HG03442 (cell line): Measurements from ENCODE around the gene HOXD4.

Source experiments
- ATAC-seq: cut with Tn5 transposase; IDR thresholded peaks from one replicate; pipeline ENCODE4 v1.9.1; 2021; ENCODE audit warnings: mild to moderate bottlenecking, moderate library complexity; ENCODE audit not compliant: unreplicated experiment

The HOXD4 gene

DNA sequence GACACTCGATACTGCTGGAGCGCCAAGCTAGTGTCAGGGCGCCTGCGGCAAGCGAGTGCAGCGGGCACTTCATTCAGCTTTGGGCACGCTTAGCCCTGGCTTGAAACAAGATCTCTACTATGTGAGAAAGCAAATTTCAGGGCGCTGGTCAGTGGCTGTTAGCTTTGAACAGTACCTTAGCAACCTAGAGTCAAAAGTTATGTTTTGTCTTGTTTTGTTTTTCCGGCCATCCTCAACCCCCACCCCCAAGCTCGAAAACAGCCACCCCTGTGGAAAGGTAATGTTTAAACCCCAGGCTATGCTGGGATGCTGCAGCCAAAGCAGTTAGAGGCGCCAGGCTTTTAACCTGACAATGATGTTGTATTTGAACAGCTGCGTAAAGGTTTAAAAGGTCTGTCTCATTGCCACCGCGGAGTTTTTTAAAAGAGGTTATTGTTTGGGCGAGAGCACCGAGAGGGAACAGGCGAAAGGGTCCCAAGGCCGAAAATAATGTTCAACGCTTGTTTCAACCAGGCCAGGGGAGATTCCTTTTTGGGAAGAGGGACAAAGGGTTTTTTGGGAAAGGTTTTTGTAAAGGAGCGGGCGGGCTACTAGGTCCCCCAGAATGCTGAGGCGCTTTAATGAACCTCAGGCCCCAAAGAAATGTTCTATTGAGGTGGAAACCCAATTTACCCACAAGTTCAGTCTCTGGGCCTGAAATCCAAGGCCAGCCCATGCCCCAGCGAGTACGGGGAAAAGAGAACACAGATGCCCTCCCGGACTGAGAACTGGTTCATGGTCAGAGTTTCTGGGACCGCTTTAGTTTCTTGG is 37.0 kb upstream of the HOXD4 start:
- no peak for ATAC-seq

DNA sequence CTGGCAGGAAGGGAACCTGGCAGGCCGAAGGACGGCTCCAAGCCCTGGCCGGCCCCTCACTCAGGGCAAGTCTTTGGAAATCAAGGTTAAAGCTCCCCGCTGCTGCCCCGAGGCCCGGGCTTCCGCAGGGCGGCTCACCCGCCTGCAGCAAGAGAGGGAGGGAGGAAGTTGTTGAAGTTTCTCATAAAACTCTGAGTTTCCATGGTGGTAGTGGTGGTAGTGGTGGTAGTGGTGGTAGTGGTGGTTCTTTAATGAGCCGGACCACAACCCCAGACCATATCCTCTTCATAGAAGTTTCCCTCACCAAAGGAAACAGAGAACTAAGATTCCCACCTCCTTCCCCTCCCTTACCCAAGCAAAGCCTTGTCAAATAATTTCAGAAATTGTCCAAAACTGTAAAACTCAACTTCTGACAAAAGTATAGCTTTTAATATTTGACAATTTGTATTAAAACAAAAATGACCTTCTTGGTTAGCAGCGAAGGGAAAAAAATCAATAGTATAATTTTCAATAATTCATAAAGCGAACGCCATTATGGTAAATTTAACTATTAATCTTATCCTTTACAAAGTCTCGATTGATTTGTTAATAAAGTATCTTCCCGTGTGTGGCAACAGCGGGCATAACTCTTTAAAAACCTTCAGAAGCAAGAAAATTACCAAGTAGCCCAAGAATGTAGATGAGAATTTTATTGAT is 36.3 kb upstream of the HOXD4 start:
- no peak for ATAC-seq

DNA sequence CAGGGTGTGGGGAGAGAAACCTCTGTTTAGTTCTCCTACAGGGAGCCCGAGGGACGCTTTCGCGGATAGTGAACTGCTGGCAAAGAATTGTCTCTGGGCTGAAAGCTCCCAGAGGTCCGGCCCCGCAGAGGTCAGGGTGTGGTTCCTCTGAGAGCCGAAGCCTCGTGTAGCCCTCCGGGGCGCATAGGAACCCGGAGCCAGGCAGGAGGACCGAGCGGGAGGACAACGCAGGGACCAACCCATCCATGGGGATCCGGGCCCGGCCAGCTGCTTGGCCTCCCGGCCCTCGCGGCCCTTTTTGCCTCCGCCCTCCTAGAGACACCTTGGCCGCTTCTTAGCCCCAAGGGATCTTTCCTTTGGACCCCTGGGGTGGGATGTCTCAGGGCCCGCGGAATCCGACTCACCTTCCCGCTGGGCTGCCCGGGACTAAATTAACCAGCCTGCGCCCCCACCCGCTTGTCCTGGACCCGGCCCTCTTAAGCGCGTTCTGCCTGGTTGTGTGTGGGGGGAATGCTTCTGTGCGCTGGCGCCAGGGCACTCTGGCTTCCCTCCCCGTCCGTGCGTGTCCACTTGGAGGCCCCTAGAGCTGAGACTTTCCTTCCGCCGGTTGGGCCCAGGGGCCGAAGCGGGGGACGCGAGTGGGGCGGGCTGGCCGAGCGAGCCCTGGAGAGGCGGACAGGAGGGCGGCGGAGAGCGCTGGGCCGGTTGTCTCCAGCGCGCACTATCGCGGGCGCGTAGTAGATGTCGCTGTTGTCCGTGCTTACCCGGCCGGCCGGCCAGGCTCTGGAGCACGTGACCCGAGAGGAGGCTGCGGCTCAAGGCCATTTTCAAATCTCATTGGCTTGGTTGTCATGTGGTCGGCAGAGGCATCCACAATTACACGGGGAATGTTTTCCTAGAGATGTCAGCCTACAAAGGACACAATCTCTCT is 35.2 kb upstream of the HOXD4 start, which contains the start of gene HOXD10:
Gene HOXD10 (plus strand): TSS at position 896 of the 931 bp plus-strand sequence. CDS start 56 bp downstream, outside the sequence.
- no peak for ATAC-seq

DNA sequence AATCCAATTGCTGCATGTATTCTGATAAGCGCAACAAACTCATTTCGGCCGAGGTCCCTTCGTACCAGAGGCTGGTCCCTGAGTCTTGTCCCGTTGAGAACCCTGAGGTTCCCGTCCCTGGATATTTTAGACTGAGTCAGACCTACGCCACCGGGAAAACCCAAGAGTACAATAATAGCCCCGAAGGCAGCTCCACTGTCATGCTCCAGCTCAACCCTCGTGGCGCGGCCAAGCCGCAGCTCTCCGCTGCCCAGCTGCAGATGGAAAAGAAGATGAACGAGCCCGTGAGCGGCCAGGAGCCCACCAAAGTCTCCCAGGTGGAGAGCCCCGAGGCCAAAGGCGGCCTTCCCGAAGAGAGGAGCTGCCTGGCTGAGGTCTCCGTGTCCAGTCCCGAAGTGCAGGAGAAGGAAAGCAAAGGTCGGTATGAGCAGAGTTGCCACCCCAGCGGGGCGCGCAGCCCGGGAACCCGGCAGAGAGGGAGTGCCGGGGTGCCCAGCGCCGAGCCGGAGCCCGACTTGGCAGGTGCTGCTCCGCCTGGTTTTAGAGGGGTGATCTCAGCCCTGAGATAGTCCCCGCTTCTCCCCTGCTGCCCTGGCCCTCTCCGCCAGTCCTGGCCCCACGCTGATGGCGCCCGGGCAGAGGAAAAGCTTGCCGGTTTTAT is 34.1 kb upstream of the HOXD4 start:
- ATAC-seq, result no peak

DNA sequence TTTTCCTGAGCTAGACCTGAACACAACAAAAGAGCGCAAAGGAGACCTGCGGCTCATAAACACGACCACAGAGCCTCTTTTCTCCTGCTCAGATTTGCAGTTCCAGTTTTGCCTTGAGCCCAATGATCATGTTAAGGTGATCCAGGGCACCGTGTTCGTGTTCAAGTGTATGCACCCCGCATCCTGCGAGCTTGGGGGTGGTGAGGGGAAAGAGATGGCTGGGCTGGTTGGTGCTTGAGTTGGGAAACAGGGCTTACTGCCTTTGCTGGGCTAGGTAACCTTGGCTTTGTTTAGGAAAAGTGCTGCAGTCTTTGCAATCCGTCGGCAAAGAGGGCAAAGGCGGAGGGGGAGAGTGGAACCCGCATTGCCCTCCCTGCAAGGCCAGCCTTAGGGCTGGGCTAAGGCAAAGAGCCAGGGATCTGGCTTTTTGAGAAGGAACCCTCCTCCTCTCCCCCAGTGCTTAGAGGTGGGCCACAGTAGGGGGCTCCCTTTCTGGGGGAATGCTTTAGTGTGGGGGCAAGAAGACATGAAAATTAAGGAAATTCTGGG is 33.5 kb upstream of the HOXD4 start:
- ATAC-seq, result no peak

DNA sequence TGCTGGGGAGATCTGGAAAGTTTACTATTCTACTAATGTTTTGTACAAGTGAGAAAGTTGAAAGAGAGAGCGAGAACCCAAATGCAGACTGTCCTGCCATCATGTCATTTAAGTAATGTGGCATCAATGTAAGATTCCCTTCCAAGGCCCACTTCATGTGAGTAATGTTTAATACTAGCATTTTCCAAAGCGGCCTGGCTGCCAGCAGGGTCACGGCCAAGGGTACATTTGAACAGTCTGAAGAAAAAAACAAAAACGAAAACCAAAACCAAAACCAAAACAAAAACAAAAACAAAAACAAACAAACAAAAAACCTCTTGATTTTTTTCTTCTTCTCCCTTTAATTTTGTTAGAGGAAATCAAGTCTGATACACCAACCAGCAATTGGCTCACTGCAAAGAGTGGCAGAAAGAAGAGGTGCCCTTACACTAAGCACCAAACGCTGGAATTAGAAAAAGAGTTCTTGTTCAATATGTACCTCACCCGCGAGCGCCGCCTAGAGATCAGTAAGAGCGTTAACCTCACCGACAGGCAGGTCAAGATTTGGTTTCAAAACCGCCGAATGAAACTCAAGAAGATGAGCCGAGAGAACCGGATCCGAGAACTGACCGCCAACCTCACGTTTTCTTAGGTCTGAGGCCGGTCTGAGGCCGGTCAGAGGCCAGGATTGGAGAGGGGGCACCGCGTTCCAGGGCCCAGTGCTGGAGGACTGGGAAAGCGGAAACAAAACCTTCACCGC is 32.6 kb upstream of the HOXD4 start:
- no peak for ATAC-seq

DNA sequence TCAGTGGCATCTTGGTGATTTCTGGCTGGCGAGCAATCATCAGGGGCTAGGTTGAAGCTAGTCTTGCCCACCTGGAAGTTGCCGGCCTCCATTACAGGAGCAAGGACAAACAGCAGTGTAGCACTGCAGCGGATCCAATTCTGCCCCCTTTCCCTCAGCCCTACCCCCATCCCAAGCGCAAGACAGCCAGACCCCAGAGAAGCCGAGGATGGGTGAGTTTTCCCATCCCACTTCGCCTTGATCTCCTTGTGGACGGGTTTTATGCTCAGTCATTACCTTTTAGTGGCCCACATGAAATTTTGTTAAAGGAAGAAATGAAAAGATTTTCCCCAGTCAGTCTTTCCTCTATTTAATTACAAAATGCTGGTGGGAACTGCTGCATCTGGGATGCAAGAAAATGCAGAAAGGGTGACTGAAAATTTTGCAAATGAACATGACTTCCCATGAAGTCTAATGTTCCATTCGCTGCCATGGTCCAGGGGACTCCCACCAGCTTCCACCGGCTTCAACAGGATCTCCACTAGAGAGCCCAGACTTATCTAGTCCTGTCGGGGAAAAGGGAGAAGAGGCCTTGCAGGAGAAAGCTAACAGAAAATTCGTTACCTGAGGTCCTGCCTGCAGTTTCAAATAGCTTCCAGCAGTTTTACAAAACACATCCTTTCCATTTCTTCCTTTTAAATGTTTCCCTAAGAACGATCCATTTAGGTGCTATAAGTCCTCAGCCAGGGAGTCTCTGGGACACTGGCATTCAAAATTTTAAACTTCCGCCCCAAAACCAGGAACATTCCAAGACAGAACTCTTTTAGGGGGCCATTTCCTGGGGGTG is 30.8 kb upstream of the HOXD4 start:
- no peak for ATAC-seq

DNA sequence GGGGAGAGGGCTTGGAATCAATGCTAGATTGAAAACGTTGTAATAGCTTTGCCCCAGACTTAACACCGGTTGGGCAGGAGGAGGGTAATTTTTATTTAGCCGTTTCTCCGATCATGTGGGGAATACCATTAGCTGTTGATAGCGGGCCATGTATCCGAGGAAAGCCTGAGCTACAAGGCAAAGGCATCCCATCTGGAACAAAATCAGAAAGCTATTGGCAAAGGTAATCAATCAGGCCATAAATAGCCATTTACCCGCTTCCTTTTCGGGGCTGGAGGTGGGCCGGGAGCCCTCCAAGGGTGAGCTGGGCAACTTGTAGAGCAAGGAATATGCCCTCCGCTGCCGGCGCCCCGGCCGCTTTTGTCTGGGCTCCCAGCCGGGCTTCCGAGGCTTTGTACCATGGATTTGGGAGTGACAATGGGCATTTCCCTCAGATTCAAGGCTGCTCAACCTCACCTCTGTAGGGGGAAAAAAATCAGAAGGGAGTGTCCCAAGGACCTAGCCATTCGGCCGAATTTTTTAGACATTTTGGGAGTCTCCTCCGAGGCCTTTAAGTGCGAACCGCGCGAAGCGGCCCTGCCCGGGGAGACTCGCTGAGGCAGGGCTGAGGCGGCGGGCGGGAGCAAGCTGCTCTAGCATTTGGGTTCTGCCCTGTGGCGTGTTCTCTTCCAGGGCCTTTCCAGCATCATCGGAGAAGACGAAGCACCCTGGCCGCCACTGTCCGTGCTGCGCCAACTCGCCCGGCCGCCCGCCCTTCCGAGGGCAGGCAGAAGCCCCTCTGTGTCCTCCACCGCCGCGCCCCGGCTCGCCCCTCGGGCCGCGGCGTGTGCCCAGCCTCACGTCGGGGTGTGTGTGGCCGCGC is 29.9 kb upstream of the HOXD4 start:
- no peak for ATAC-seq

DNA sequence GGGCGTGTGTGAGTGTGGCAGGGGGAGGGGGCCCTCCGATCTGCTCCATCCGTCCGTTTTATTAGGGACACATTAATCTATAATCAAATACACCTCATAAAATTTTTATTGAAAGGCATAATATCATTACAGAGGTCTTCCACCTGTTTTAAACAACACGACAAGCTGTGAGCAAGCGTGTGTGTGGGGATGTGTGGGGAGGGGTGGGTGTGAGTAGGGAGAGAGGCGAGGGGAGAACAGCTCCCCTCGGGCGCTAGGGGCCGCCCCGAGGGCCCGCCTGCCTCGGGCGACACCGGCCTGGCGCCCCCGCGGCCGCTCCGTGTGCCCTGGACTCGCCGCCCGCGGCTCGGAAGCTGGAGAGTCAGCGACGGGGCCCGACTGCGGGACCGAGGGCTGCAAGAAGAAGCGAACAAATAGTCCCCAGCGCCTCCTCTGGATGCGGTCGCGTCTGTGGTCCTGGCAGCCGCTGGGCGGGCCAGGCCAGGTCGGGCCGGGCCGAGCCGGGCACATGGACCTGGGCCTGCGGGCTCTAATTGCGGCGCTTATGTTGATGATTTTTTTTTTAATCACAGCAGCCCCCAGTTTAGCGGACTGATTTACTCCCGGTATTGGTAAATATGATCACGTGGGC is 29.2 kb upstream of the HOXD4 start:
- ATAC-seq, result no peak

DNA sequence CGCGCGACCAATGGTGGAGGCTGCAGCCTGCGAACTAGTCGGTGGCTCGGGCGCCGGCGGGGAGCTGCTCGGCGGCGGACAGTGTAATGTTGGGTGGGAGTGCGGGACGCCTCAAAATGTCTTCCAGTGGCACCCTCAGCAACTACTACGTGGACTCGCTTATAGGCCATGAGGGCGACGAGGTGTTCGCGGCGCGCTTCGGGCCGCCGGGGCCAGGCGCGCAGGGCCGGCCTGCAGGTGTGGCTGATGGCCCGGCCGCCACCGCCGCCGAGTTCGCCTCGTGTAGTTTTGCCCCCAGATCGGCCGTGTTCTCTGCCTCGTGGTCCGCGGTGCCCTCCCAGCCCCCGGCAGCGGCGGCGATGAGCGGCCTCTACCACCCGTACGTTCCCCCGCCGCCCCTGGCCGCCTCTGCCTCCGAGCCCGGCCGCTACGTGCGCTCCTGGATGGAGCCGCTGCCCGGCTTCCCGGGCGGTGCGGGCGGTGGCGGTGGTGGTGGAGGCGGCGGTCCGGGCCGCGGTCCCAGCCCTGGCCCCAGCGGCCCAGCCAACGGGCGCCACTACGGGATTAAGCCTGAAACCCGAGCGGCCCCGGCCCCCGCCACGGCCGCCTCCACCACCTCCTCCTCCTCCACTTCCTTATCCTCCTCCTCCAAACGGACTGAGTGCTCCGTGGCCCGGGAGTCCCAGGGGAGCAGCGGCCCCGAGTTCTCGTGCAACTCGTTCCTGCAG is 28.5 kb upstream of the HOXD4 start, which contains the start of gene HOXD9:
Gene HOXD9 (plus strand): TSS at position 37 of the 728 bp plus-strand sequence. CDS start 50 bp downstream, at position 87.
- ATAC-seq, result no peak

DNA sequence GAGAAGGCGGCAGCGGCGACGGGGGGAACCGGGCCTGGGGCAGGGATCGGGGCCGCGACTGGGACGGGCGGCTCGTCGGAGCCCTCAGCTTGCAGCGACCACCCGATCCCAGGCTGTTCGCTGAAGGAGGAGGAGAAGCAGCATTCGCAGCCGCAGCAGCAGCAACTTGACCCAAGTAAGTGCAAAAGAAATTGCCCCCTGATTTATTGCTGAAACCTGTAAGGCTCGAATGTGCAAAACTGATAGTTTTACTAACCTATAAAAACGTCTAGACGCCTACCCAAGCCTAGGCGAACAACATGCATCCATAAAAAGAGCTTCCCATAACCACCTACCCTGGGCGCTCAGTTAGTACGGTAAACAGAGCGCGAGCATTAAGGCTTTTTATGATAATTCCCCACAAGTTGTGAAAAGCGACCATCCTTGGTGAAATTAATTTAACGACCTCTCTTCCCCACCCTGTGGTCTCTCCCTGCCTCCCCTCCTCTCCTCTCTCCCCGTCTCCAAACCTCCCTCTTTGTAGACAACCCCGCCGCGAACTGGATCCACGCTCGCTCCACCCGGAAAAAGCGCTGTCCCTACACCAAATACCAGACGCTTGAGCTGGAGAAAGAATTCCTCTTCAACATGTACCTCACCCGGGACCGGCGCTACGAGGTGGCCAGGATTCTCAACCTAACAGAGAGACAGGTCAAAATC is 27.8 kb upstream of the HOXD4 start:
- no peak for ATAC-seq

DNA sequence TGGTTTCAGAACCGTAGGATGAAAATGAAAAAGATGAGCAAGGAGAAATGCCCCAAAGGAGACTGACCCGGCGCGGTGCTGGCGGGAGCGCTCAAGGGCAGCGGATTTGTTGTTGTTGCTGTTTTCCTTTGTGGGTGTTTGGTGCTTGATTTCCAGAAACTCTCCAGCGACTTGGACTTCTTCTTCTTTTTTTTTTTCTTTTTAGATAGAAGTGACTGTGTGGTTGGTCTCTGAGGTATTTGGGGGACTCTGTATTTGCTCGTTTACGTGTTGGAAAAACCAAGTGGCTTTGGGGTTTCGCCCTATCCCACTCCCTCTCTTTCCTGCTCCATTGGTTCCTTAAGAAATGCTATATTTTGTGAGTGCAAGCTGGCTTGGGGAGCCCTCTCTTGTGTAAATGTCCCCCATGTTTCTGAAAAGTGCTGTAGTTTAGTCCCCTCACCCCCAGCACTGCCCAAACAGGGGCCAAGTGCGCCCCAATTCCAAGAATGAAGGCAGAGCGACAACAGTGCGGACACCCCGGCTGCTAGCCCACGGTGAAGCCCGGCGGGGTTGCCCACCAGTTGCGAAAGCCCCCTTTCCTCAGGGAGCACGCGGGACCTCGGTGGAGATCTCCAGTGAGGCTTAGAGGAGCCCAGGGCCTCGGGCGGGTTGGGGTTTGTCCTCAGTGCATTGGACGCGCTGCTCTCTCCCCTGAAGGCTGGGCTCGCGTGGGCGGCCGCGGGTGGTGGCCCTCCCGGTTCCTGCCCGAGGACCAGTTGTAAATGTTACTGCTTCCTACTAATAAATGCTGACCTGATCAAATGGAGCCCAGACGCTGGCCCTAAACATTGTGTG is 27.0 kb upstream of the HOXD4 start:
- no peak for ATAC-seq

DNA sequence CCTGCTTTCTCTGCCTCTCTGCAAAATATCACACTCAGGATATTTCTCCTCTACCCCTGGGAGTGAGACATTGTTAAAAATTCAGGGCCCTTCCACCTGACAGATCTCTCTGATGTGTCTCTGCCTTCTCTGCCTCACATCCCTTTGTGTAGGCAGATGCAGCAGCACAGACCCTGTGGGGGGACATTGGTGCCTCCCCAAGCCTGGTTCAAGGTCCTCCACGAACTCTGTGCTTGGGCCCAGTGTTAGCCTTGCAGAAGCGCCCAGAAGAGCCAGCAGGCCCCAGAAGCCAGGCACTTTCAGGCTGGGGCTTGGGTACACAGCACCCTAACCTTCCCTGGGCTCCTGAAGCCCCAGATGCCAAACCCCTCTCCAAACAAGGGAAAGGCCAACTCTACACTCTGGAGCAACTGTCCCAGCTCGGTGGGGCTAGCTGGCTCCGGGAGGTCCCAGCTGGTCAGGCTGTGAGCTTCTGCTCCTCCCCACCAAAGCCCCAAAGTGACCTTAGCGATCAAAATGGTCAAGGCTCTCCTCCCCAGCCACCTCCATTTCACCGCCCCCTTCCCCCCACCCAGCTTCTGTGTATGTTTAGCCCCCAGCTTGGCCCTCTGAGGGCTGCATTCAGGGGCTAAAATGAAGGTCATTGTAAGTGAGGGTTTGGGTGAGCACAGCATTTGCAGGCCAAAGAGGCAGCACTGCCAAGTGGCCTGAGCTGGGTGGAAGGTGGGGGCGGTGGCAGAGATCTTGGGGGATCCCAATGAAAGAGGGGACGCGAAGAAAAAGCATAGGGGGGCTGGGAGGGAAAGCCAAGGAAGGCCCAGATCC is 26.2 kb upstream of the HOXD4 start:
- ATAC-seq, result no peak

DNA sequence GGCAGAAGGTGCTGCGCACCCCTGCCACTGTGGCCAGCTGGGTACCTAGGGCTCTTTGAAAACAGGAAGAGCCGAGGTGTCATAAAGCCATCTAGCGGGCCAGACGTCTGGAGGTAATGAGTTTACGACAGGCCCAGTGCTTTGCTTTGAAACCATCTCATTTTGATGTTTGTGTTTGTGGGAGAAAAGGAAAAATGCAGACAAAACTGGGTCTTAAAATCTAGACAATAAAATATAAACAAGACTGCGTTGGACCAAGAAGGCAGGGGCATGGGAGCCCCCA is 25.6 kb upstream of the HOXD4 start:
- ATAC-seq, result no peak
